Left colon (tissue), 2 donors: Measurements from ENCODE around the gene GCM1. TPM values are rescaled to one million over a fixed set of nuclear protein-coding genes. Genes with fewer than 3 reads are reported as not detected.
A peak's percentile ranks its signal among the peaks of the same experiment; 100 is the strongest.
"Not testable (repeated sequence)": the region's sequence is repeated elsewhere in the genome, so short reads cannot be mapped to it uniquely, and the experiment has no call there.

Experiments used
- ATAC-seq: fragments of 200-7000 bp; cut with Tn5 transposase; one replicate; pipeline ENCODE4 v1.9.1; 2020; ENCODE audit warnings: mild to moderate bottlenecking, moderate library complexity
- DNase-seq, 2 donors: peaks; one replicate each; pipeline ENCODE4 v3.0.0-alpha.2; 2020
- intact Hi-C, 2 donors: fragments of 100-400 bp; cut with DNase I in 1 of 2; cut with micrococcal nuclease in 1 of 2; formaldehyde crosslinking; loops; one replicate each; pipeline versions ENCODE4 v1.11.2 to v1.14.0; 2022; cut with DNase I, micrococcal nuclease
- total RNA-seq, 2 donors: library from RNA; stranded (reverse); fragmentation: NEBNext Ultra II Directional; extraction: Animal tissue kit (Norgen Biotek cat#: 25700); gene quantifications; one replicate each; pipeline ENCODE4 v1.2.1, GENCODE V29; 2021
- donor health status: DM: no; HTN: no; CAD: no.
- donor health status: DM: yes; HTN: yes; CAD: no.

Gene GCM1
- total RNA-seq, 2 donors from 2014 or later = not detected

DNA sequence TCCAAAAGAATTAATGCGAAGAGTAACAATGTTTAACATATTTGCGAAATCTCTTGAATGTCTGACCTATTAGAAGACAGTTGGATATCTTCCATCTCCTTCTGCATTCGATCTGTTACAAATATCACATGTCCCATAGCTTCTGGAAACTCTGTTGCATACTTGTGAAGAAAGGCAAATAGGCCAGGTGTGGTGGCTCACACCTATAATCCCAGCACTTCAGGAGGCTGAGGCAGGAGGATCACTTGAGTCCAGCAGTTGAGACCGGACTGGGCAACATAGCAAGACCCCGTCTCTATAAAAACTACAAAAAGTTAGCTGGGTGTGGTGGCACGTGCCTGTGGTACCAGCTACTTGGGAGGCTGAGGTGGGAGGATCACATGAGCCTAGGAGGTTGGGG, 9.4 kb upstream of the GCM1 start:
- ATAC-seq, DNase-seq, intact Hi-C loops: not testable (repeated sequence)

DNA sequence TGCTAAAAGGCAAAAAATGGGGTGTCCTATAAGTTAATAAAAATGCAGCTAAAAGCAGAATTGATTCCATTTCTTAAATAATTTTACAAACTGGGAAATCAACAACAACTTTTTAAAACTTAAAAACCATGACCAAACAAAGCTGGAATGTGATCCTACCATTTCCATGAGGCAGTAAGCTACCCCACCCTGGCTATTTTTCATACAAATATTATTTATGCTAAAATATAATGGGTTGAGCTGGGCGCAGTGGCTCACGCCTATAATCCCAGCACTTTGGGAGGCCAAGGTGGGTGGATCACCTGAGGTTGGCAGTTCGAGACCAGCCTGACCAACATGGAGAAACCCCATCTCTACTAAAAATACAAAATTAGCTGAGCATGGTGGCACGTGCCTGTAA, 6.6 kb upstream of the GCM1 start:
- ATAC-seq, DNase-seq, intact Hi-C loops: not testable (repeated sequence)

DNA sequence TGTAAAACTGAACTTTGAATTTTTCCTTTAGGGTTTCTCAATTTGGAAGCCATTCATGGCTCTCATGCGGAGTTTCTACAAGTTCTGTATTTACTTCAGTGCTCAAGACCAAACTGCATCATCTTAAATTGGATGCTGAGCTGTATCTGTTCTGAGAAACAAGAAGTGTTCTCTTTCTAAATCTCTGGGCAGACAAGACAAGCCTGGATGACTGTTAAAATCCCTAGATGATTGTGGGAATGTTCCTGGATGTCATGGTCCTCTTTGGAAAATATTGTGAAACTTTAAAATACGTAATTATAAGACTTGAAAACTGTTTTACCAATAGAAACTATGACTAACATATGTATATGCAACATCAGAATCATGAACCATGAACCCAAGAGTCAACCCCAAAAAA, 6.2 kb upstream of the GCM1 start:
- no peak for DNase-seq
- no peak for ATAC-seq
- intact Hi-C loops = no loop called here

GRCh38 chr6:53154071-53154470, 5.4 kb upstream of the GCM1 start:
- no peak for DNase-seq
- intact Hi-C loops = no loop called here
- ATAC-seq = no peak

DNA sequence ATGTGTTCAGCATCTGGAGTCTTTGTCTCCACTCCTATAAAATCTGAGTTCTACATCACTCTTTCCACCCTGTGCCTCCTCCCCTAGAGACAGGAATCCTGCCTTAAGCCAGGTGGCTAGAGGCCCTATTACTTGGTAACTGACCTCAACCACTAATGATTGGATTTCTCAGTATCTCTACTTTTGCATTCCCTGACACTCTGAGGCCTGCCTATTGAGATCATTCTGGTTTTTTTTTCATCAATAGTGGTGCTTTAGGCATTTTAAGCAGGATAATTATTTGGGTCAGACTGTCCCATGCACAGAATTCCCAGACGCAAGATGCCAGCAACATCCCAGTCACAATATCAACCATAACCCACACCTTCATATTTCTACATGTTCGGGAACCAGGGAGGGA, 3.9 kb upstream of the GCM1 start:
- DNase-seq (no peak), ATAC-seq (no peak)
- intact Hi-C loops = no loop called here

- intact Hi-C loops = no loop called here
- ATAC-seq (no peak), DNase-seq (no peak)
These were observed 3.0 kb upstream of the GCM1 start for GRCh38 chr6:53151676-53152075.

- DNase-seq (no peak), ATAC-seq (no peak)
- intact Hi-C loops = no loop called here
These were observed 3.8 kb downstream of the GCM1 start for GRCh38 chr6:53144802-53145201.

DNA sequence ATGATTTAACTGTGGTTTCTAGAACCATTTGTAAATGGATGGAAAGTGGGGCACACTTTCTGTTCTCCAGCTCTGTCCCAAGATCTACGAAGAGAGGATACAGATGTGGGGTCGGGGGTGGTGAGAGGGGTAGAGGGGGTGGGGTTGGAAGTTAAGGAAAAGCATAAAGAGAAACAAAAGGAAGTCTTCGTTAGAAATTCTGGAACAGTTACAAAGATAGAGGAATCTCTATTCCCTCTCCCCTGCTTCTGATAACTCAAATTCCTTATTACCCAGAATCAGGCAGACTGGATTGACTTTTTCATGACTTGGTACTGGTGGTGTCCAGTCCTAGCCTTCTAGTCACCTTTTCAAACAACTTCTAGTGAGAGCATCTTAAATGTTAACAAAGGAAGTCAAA, 4.9 kb downstream of the GCM1 start:
- intact Hi-C loops = no loop called here
- DNase-seq (no peak), ATAC-seq (no peak)

- DNase-seq = no peak
- no peak for ATAC-seq
- intact Hi-C loops = no loop called here
These were observed 5.8 kb downstream of the GCM1 start for GRCh38 chr6:53142810-53143209.

DNA sequence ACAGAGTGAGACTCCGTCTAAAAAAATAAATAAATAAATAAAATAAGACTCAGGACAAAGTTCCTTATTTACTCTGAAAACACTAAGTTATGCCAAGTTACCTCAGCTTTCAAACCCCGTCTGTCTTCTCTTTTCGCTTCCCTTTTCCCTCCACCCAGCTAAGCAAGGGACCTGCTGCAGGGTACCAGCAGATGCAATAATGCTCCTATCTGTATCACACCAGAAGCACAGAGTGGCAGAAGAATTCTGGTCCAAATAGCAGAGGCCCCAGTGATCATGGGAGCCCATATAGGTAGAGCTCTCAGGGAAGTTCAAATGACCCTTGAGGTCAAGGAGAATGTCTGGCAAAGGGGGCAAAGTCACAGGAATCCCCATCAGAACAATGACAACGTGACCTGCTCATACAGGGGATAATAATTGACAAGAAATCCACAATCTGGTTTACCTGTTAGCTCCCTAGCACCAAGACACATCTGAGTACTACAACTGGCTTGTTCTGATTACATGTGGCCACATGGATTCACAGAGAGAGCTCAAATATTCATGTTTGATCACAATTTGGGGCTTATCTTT, 8.7 kb downstream of the GCM1 start:
- DNase-seq = no peak
- intact Hi-C loops = no loop called here
- no peak for ATAC-seq

GRCh38 chr6:53136000-53136609, 12.5 kb downstream of the GCM1 start:
- intact Hi-C loops = no loop called here
- DNase-seq (no peak), ATAC-seq (no peak)

- intact Hi-C loops = no loop called here
- ATAC-seq = no peak
- DNase-seq = no peak
These were observed 13.9 kb downstream of the GCM1 start for GRCh38 chr6:53134601-53135235.

- ATAC-seq (no peak), DNase-seq (no peak)
- intact Hi-C loops = no loop called here
These were observed 14.7 kb downstream of the GCM1 start for GRCh38 chr6:53133961-53134360.

- no peak for ATAC-seq
- DNase-seq = no peak
- intact Hi-C loops = no loop called here
These were observed 17.9 kb downstream of the GCM1 start for GRCh38 chr6:53130569-53131290.

GRCh38 chr6:53128842-53129241, 19.8 kb downstream of the GCM1 start:
- intact Hi-C loops = no loop called here
- DNase-seq (no peak), ATAC-seq (no peak)

DNA sequence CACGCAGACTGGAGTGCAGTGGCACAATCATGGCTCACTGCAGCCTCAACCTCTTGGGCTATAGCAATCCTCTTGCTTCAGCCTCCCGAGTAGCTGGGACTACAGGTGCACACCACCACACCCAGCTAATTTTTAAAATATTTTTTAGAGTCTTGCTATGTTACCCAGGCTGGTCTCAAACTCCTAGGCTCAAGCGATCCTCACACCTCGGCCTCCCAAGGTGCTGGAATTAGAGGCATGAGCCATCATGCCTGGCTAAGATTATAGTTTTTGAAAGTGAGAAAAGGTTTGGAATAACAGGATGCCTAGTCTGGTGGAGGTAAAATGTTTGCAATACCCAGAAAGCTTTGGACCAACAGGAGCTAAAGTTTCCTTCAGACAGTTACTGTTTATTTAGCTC, 23.4 kb downstream of the GCM1 start:
- intact Hi-C loops = no loop called here
- DNase-seq (no peak), ATAC-seq (no peak)

DNA sequence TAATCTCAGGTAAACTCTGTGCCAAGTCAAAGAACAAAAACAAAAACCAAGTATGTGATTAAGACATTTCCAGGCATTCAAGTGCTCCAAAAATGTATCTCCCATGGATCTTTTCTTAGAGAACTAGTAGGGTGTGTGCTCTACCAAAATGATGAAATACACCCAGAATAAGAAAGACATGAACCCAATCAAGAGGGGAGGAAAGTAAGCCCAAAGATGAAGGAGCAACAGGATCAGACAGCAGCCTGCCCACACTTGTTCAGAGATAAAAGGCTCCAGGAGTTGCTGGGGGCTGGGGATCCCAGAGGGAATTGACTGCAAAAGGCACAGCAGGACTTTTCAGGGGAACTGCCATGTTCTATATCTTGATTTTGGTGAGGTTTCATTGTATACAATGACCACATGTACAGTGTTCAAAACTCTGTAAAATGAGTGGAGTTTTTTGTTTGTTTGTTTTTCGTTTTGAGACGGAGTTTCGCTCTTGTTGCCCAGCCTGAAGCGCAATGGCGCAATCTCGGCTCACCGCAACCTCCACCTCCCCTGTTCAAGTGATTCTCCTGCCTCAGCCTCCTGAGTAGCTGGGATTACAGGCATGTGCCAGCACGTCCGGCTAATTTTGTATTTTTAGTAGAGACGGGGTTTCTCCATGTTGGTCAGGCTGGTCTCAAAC, 24.4 kb downstream of the GCM1 start:
- ATAC-seq (no peak), DNase-seq (no peak)
- intact Hi-C loops = no loop called here

DNA sequence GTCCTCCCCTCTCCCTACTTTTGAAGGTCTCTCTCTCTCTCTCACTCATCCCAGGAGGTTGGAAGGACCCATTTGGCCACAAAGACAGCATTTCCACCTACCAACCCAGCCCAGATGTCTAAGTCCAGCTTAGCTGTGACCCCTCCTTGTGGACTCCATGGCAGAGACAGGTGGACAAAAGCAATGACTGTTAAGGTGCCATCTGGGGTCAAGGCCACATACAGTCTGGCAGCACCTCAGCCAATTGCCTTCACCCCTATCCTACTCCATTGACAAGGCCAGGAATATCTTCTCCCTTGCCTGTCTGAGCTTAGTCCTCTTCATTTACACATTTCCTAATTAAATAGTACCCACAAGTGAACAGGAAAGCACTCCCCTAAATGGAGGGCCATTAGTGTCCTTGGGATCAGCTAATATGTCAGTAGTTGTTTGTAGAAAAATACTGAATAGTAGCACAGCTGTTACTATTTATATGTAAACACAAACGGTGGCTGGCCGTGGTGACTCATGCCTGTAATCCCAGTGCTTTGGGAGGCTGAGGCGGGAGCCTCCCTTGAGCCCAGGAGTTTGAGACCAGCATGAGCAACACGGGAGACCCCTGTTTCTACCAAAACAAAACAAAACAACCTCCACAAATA, 28.8 kb downstream of the GCM1 start:
- ATAC-seq (peak; percentile 46), DNase-seq (peak in 1 of 2 donors; percentile 12)
- intact Hi-C loops = no loop called here

DNA sequence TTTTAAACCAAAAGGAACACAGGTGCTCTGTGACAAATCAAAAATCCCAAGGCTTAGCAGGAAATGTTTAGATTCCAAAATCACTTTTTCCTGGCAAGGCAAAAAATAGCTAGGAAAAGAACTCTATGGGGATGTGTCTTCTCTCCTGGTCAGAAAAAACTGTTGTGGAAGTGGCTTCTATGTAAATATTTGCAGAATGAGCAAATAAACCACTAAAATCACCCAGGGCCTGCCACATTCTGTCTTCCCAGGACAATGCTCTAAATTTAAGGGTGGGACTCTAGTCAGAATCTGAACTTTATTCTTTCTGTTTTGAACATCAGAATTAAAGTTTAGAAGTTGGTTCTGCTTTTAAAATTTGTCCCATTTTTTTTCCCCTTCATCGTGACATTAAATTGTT, 29.3 kb downstream of the GCM1 start:
- intact Hi-C loops = no loop called here
- peak; percentile 34 for ATAC-seq
- DNase-seq = no peak
